PC-9 (cell line): ENCODE data around the gene LIME1.

Experiments used
- EZH2 ChIP-seq: fragments of 200-600 bp; sonication (generic); IDR thresholded peaks from 2 replicates; pipeline ENCODE4 v1.8.0; 2017; ENCODE audit warnings: antibody characterized with exemption, low read depth
- TF ChIP-seq, protein P1 (sequence below): fragments of 200-600 bp; sonication (generic); conservative IDR thresholded peaks from 2 replicates; pipeline ENCODE4 v1.6.1; 2017; ENCODE audit warnings: mixed run types, antibody characterized with exemption, mild to moderate bottlenecking, moderate library complexity

DNA sequence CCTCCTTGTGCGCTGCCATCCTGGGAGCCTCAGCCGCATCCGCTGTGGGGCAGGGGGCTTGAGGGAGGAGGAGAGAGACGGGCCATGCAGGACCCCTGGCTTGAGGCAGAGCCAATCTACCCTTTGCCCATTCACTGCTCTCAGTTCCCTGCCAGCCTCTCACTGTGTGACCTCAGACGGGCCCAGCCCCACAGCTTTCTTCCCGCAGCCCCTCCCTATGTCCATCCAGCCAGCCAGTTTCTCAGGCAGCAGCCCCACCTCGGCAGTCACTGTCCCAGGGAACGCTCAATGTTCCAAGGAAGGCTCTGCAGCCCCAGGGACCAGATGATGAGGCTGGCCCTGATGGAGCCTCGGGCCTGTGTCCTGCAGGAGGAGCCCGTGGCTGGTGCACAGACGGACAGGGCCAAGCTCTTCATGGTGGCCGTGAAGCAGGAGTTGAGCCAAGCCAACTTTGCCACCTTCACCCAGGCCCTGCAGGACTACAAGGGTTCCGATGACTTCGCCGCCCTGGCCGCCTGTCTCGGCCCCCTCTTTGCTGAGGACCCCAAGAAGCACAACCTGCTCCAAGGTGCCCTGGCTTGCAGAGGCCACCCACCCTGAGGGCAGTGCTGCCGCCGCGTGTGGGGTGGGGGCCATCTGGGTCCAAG lies 43.9 kb upstream of the LIME1 start:
- TF ChIP-seq, protein P1, sequence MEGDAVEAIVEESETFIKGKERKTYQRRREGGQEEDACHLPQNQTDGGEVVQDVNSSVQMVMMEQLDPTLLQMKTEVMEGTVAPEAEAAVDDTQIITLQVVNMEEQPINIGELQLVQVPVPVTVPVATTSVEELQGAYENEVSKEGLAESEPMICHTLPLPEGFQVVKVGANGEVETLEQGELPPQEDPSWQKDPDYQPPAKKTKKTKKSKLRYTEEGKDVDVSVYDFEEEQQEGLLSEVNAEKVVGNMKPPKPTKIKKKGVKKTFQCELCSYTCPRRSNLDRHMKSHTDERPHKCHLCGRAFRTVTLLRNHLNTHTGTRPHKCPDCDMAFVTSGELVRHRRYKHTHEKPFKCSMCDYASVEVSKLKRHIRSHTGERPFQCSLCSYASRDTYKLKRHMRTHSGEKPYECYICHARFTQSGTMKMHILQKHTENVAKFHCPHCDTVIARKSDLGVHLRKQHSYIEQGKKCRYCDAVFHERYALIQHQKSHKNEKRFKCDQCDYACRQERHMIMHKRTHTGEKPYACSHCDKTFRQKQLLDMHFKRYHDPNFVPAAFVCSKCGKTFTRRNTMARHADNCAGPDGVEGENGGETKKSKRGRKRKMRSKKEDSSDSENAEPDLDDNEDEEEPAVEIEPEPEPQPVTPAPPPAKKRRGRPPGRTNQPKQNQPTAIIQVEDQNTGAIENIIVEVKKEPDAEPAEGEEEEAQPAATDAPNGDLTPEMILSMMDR: no peak
- TF ChIP-seq EZH2: no peak
